Limb (tissue), 2 donors: ENCODE measurements around the gene APOL6.

Source experiments
- DNase-seq, 2 donors: peaks; one replicate each; pipeline ENCODE4 v3.0.0-alpha.2; 2016; ENCODE audit errors: extremely low spot score in 2 of 2

Gene APOL6, protein sequence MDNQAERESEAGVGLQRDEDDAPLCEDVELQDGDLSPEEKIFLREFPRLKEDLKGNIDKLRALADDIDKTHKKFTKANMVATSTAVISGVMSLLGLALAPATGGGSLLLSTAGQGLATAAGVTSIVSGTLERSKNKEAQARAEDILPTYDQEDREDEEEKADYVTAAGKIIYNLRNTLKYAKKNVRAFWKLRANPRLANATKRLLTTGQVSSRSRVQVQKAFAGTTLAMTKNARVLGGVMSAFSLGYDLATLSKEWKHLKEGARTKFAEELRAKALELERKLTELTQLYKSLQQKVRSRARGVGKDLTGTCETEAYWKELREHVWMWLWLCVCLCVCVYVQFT

DNA sequence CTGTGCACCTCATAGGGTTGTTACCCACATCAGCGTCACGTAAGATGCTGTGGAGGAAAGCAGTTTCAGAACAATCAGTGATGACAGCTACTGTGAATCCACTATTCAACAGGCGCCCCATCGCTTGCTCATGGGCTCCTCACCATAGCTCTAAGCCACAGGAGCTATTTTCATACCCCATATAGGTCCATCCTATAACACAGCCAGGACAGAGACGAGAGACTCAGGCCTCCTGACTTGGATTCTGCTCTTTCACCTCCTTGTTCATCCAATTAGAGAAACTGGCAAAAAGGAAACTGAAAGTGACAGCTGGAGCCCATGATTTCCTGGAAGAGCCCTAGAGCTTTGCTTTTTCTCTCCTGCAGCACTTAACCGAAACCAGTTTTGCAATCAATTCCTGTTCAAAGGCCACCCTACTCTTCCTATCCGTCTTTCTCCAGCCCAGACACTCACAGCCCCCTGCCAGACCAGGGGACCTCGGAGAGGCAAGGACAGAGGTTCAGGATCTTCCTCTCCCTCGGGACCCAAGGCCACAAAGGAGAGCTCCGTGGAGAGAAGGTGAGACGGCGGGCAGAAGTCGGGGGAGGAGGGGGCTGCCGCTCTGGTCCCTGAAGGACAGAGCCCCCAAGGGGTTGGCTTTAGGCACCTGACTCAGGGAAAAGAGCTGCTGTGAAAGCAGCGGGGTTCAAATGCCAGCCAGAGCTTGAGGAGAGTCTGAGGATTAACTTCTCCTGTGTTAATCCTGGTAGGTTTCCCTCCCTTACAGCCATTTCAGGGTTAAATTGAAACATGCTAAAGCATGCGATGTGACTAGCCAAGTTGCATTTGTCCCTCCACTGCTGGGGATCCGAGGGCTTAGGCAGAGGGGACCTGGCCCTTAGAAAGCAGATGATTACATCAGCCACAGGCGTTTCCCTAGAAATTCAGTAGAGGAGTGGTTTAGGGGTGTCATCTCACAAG is at the start of gene APOL6:
Gene APOL6, plus strand, starts transcription at position 381 of the 960 bp plus-strand sequence. CDS start 7,980 bp downstream, outside the sequence.
- no peak for DNase-seq

DNA sequence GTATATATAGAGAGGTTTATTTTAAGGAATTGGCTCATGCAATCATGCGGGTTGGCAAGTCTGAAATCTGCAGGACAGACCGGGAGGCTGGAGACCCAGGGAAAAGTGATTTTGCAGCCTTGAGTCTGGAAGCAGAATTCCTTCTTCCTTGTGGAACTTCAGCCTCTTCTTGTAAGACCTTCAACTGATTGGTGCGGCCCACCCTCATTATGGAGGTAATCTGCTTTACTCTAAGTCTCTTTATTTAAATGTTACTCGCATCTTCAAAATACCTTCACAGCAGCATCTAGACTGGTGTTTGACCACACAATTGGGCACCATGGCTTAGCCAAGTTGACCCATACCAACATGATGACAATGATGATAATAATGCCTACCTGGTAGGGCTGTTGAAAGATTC is 48.9 kb upstream of the APOL6 start:
- DNase-seq: no peak

DNA sequence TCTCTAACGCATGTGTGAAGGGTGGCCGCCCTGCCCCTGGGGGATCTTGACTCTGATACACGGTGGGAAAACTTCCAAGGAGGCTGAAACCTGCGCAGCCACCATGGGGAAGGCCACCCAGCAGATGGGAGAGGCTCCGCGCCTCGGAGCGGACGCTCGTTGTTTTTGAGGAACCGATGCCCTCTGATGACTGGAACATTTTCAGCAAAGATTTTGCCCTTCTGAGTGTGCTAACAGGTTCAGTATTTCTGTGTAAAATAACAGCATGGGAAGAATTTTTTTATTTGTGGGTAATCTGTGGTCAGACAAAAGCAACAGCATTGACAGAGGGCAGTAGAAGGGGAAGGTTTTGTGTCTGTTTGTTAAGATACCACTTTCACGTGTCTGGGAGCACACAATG is 47.8 kb upstream of the APOL6 start:
- no peak for DNase-seq

DNA sequence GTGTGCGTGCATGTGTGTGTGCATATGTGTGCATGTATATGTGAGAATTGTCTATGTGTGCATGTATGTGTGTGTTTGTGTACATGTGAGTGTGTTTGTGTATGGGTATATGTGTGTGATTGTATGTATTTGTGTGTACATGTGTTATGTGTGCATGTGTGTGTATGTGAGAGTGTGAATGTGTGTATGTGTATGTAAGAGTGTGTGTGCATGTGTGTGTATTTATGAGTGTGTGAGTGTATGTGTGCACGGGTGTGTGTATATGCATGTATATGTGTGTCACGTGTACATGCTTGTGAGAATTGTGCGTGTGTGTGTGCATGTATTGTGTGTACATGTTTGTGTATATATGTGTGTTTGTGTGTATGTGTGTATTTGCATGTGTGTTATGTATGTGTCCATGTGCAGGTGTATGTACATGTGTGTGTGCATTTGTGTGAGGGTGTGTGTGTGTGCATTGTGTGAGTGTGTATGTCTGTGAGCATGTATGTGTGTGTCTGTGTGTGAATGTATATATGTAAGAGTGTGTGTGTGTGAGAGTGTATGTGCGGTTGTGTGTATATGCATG is 47.1 kb upstream of the APOL6 start:
- no peak for DNase-seq

DNA sequence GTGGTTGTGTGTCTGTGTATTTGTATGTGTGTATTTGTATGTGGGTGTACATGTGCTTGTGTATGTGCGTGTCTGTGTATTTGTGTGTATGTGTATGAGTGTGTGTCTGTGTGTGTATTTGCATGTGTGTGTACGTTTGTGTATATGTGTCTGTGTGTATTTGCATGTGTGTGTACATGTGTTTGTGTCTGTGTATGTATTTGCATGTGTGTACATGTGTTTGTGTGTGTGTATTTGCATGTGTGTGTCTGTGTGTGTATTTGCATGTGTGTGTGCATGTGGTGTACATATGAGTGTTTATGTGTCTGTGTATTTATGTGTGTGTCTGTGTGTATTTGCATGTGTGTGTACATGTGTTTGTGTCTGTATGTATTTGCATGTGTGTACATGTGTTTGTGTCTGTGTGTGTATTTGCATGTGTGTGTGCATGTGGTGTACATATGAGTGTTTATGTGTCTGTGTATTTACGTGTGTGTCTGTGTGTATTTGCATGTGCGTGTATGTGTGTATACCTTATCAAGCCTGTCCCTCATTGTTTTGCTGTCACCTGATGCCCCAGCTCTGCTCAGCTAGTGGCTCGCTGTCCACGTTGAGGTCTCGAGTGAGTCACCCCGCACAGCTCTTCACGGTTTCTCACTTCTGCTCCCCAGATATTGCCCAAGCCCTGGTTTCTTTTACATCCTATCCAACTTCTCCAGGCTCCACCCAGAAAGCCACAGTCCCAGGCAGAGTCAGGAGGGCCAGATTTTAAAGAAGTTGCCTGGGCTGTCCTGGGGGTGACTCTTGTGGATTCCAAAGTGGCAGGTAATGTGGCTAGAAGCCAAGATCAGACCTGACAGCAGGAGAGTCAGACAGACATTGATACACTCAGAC is 46.3 kb upstream of the APOL6 start:
- no peak for DNase-seq

DNA sequence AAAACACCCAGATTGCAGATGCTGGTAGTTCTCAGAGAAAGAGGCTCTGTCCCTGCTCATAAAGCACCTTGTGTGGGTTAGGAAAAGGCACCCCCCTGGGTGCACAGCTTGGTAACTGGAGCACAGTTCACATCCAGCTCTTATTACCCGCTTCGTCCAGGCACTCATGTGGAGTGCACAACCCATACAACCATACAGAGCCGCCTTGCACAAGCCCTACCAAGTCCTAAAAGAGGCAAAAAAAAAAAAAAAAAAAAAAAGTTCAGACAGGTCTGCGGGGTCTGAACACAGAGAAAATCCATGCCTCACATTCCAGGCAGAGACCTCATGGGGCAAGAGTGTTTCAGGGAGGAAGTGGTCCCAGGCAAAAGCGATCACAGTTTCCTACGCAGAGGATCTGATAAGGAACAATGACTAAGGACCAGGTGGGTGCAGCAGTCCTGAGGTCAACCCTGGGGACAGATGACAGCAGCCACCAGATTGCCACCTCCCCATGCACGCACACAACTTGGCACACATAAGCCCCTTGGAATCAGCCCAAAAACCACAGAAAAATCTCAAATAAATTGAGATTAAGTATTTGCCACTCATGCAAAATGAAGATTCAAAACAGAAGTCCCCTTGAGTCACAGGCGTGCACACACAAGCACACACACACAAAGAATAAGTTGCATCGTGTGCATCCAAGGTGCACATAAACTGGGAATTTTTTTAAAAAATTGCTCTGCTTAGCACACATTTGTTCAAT is 43.5 kb upstream of the APOL6 start:
- no peak for DNase-seq

DNA sequence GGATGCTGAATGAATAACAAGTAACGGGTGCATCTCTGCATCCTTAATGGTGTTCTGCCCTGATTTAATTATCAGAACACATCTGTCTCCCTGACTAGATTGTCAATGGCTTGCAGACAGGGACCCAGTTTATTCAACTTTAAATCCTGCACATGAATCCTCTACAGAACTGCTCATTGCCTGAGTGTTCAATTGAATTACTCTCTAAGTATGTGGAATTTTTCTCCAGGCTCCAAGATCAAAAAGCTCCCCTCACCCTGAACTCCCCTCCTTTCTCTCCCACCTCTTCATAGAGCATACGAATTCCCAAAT is 42.9 kb upstream of the APOL6 start:
- DNase-seq: no peak

DNA sequence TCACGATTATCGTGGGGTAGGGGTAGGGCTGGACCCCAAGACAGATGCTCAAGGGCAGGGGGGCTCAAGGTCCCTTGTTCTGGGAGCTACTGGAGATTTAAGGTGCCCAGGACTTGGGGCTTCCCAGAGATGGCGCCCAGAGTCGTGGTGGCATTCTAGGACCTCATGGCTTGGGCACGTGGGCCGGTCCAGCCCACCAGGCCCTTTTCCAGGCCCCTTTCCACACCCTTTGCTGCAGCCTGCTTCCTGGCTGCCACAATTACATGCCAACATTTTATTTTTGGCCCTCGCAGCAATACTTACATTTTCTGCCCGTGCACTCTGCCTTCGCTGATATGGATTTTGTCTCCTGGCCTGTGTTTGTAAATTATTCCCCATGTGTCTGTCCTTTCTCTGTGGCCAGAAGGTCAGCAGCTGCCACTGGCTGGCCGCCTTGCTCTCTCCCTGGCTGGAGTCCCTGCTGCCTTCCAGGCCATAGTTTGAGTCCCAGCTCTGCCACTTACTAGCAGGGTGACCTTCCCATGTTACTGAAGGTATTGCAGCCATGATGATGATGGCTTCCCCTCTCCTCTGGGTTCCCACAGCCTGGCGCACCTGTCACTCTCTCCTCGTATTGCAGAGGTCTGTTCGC is 42.3 kb upstream of the APOL6 start:
- DNase-seq: no peak

DNA sequence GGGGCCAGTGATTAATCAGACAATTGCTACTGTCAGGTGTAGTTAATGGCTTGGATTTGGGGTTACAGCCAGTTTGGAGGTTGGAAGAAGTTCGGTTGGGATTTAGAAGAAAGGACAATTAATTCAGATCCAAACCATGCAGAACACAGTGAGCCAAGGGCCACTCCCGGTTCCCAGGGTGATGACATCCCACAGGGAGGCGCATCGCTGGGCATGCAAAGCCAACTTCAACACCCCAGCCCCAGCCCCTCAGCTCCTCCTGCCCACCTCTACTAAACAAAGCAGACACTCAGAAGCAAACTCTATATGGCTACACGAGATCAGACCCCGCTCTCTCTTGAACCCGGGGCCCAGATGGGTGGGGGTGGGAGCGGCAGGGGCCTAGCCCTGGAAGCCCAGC is 41.3 kb upstream of the APOL6 start:
- DNase-seq: no peak

DNA sequence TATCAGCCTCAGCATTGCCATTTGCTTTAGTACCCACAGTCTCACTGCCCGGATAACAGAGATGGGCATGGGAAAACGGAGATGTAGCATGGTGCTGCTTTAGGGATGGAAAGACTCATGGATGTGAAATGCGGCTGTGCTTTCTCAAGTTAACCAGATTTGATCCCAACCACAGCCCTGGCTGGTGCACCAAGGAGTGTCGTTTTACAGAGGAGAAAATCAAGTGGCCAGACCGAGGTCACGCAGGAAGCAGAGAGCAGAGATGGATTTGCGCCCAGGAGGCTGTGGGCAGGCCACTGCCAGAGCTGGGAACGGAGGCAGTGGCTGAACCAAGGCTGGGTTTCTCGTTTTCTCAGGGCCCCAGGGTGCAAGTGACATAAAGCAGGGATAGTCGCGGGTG is 40.2 kb upstream of the APOL6 start:
- no peak for DNase-seq

DNA sequence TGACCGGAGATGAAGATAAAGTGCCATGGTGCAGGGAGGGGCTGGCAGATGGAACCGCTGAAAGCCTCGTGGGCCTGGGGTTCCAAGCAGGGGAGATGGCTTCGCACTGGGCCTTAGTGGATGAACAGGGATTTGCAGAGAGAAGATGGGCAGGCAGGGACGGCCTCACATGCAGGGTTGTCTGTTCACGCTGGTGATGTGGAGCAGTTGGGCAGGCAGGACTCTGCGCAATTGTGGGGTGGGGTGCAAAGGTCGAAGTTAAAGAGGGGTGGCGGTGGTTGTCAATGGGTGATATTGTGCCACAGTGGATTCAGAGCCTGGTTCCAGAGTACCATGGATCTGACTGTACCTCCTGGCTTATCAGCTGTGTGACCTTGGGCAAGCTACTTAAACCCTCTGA is 39.0 kb upstream of the APOL6 start:
- no peak for DNase-seq

DNA sequence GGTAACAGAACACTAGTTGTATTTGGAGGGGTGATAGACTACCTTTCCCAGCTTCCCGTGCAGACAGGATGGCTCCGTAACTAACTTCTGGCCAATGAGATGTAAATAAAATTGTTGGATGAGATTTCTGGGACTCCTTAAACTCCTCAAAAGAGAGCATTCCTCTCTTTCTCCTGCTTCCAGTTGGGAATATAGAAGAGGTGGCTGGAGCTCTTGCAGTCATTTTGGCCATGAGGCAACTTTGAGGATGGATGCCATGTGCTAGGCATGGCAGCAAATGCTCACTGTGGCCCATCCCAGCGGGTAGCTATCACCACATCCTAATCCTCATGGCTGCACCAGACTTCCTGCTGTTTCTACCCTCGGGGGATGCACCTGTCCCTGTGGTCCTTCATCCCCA is 38.5 kb upstream of the APOL6 start:
- DNase-seq: no peak

DNA sequence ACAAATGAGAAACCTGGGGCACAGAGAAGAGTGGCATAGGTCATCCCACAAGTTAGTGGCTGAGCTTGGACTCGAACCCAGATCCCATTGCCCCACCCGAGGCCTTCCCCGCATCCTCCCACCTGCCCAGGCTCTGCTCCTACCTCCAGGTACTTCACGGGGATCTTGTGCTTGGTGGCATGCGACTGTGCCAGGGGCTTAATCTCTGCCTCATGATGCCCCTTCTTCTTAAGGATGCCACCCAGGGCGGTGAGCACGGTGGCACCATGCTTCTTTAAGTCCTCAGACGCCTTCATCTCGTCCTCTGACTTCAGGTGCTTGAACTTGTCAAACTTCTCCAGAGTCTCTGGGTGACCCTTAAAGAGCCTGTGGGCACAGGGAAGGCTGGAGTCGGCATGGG is 37.5 kb upstream of the APOL6 start:
- no peak for DNase-seq

DNA sequence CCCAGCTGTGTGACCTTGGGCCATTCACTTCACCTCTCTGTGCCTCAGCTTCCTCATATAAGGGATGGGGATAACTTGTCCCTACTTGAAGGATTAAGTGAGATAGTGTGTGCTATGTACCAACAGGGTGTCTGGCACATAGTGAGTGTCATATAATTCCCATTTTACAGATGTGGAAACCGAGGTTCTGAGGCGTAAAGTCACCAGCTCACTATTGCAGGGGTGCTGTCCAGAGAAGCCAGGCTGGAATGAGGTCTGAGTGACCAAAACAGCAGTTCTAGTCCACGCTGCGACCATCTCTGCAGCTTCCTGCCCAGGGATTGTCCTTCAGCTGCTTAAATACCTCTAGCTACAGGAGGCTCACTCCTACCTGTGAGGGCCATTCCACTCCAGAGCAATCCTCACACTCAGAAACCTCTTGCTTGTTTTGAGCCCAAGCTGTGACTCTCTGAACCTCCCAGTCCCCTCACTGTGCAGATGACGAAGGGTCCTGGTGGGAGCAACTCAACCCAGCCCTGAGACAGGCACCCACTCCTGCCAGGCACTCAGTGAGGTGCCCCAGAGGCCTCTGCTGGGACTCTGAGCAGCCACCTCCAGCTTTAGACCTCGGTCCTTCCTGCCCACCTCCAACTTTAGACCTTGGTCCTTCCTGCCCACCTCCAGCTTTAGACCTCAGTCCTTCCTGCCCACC is 36.9 kb upstream of the APOL6 start:
- DNase-seq: no peak

DNA sequence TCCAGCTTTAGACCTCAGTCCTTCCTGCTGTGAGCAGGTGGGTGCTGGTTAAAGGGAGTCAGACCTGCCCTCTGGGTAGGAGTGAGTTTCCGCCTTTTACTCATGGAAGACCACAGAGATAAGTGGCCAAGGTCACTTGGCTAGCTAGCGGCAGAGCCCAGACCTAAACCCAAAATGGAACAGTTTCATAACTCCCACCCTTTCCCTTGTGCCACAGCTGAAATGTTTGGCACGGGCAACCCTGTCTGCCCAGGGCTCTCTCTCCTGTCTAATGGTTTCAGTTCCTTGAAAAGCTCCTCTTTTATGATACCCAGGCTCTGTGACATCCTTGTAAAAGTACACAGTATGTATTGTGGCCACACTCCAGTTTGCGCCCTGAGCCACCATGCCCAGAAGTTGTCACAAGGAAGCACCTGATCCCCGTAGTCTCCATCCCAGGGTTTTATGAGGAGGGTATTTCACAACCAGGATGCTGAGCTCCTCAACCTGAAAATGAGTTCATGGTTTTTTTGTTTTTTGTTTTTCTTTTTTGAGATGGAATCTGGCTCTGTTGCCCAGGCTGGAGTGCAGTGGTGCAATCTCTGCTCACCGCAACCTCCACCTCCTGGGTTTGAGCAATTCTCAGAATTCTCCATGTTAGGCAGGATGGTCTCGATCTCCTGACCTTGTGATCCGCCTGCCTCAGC is 36.2 kb upstream of the APOL6 start:
- DNase-seq: no peak

DNA sequence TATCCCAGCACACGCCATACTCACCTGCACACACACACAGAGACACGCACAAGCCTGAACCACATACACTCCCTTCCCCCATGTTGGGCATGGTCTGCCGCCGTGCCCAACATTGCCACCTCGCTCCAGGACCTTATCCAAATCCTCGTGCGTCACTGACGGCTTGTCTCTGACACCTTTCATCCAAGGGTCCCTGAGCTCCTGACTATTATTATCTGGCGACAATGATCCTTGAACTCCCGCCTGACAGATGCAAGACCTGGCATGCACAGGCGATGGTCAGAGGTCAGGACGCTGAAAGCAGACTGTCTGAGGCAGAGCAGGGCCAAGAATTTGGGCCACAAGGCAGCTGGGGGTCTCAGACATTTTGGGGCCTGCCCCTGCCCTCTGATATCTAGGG is 35.3 kb upstream of the APOL6 start:
- no peak for DNase-seq

DNA sequence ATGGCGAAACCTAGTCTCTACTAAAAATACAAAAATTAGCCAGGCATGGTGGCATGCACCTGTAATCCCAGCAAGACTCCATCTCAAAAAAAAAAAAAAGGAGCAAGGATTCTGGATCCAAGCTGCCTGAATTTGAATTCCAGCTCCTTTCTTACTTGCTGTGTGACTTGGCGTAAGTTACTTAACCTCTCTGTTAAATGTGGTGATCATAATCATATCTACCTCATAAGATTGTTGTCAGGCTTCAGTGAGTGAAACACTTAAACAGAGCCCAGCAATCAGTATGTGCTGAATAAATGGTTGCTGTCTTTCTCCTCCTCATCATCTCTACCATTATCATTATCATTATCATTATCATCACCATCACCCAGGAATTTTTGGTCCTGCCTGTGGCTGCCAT is 33.8 kb upstream of the APOL6 start:
- DNase-seq: no peak

DNA sequence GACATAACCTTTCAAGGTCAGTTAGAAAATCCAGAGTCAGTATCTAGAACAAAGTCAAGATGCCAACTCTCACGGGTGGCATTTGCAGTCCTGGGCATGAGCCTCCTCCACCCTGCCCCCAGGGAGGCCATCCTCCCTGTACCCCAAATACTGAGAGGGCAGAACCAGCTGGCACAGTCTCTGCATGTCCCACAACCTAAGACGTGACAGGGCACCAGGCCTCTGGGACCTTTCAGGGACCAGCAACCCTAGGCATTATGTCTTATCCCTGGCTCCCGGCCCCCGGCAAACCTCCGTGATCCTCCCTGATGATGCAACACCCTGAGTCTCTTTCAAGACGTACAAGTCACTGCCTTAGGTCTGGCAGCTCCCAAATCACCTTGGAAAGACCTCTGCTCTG is 33.1 kb upstream of the APOL6 start:
- no peak for DNase-seq

DNA sequence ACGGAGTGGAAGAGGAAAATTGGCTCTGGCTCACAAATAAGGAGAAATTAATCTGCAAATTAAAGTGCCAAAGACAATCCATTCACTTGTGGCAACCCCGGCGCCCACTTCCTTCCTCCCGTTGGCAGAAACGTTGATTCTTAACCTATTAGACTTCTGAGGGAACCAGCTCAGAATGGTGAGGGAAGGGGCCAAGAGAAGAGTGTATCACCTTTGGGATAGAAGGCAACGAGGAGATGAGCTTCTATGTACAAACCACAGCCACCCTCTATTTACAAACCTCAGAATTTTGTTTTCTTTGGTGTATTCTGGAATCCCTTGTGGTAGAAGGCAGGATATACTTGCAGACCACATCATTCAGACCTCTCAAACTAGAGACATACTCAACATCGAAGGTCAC is 32.2 kb upstream of the APOL6 start:
- no peak for DNase-seq
